Astrocyte (in vitro differentiated cells and primary cell): ENCODE results near the gene PHF8.

Source experiments
- CTCF ChIP-seq: IDR thresholded peaks from 2 replicates; pipeline ENCODE4 v1.5.1; 2011; ENCODE audit warnings: low read depth, mild to moderate bottlenecking, inconsistent platforms, low read length, moderate library complexity; ENCODE audit not compliant: insufficient read depth
- EZH2 ChIP-seq: IDR thresholded peaks from 2 replicates; pipeline ENCODE4 v1.6.1; 2012; ENCODE audit warnings: mild to moderate bottlenecking, low read length, inconsistent platforms; ENCODE audit not compliant: insufficient read depth

- TF ChIP-seq CTCF: no peak
- TF ChIP-seq EZH2: no peak
These were observed 5.5 kb upstream of the PHF8 start for GRCh38 chrX:54049801-54050200.
